GM21367 (cell line): ENCODE results near the gene RBM17.
"Not testable (repeated sequence)": the region's sequence is repeated elsewhere in the genome, so short reads cannot be mapped to it uniquely, and the experiment has no call there.

Source experiments
- ATAC-seq: cut with Tn5 transposase; IDR thresholded peaks from one replicate; pipeline ENCODE4 v1.9.1; 2021; ENCODE audit not compliant: unreplicated experiment

RBM17 gene

DNA sequence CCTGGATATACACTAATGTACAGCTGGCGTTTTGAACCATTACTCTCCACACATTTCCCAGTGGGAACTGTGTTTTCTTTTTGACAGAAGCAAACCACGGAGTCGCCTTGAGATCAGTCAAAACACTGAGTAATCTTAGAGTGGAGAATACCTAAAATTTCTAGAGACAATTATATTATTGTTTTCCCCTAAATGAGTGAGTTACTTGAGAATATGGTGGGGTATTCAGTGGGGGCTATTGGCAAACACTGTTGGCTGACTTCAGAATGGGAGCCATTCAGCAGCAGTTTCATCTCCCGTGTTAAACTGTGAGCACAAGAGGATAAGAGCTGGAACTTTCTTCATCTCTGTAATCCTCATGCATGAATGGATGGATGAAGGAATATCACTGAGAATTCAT is 32.9 kb upstream of the RBM17 start:
- no peak for ATAC-seq

DNA sequence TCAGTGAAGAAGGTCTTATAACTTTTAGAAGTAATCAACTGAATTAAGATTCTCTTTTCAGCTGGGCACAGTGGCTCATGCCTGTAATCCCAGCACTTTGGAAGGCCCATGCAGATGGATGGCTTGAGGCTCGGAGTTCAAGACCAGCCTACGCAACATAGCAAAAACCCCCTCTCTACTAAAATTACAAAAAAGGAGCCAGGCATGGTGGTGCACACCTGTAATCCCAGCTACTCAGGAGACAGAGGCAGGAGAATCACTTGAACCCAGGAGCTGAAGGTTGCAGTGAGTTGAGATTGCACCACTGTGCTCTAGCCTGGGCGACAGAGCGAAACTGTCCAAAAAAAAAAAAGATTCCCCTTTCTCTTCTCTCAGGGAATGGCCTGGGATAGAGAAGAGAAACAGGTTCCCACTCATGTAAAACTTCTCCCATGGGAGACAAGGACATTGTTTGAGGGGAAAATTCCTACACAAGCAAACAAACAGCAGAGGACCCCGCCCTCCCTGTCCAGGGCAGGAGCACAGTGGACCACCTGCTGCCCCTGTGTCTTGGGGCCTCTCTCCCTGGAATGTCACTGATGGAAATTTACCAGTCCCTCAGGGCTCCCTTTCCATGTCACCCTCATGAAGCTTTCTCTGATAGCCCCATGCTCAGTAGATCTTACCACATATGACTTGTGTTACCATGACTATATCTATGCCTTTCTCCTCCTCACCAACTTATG is 32.3 kb upstream of the RBM17 start:
- ATAC-seq = no peak

- ATAC-seq = no peak
These were observed 30.0 kb upstream of the RBM17 start for GRCh38 chr10:6058682-6059475.

DNA sequence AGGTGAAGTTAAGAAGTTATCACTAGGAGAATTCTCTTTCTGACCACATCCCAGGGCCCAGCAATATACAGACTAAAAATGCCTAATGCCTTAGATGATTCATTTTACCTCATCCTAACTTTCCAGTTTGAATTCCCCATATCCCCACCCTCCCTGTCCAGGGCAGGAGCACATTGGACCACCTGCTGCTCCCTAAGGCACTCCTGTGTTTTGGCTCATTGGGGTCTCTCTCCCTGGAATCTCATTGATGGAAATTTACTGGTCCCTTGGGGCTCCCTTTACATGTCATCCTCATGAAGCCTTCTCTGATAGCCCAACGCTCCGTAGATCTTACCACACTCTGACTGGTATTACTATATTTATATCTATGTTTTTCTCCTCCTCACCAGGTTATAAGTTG is 29.3 kb upstream of the RBM17 start:
- no peak for ATAC-seq

DNA sequence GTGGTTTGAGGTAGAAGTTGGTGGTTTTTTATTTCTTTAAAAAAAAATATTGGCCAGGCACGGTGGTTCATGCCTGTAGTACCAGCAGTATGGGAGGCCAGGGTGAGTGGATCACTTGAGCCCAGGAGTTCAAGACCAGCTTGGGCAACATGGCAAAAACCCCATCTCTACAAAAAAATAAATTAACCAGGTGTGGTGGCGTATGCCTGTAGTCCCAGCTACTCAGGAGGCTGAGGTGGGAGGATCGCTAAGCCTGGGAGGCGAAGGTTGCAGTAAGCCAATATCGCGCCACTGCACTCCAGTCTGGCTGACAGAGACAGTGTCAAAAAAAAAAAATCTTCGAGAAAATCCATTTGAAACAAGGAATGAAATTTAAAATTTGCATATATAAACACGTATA is 27.8 kb upstream of the RBM17 start:
- ATAC-seq = no peak

DNA sequence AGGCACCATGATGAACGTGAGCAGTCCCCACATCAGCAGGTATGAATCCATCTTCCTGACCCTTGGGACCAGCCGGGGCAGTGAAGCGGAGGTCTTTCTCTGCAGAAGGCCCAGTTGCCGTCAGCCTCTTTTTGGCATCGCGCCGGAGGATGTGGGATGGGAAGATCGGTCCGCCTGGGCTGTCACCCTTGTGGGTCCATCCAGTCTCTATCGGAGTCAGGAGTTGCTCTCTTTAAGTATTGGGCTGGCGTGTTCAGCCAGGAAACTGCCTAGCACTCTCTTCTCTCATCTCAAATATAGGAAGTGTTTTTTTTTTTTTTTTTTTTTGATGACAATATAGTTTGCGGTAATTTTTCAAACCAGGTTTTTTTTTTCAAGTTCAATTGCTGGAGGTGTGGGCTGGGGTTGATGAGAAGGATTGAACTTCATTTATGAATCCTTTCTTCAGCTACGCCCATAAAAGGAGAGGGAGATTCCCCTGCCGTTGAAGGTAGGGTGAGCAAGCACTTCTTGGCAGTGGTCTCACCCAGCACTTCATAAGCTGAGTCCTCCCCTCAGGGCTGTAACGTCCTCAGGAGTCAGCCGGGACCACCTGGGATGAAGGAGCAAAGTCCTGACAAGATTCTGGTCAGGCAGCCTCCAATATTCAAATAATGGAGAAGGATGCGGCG is 26.6 kb upstream of the RBM17 start, which contains the start of gene IL2RA:
Gene IL2RA, minus strand, starts transcription at position 267 of the 671 bp plus-strand sequence. Its CDS starts 216 bp downstream, at position 51.
- ATAC-seq = no peak

DNA sequence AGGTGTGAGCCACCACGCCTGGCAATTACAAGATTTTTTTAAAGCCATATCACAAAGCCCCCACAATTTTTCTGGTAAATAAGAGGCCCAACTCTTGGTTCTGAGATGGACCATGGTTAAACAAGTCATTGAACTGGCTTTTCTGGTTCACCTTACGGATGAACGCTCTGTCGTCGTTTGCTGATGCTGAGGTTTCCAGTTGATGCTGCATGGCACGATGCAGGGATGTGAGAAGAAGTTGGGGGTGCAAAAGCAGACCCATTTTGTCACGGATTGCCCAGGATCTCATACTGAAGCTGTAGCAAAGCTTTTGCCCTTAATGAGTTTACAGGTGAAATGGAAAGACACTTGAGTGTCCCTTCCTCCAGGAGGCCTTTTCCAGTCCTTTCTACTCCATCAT is 24.7 kb upstream of the RBM17 start:
- no peak for ATAC-seq

DNA sequence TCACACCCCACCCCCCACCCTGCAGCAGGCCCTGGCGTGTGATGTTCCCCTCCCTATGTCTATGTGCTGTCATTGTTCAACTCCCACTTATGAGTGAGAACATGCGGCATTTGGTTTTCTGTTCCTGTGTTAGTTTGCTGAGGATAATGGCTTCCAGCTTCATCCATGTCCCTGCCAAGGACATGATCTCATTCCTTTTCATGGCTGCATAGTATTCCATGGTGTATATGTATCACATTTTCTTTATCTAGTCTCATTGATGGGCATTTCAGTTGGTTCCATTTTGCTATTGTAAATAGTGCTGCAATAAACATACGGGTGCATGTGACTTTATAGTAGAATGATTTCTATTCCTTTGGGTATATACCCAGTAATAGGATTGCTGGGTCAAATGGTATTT is 24.1 kb upstream of the RBM17 start:
- ATAC-seq = not testable (repeated sequence)

DNA sequence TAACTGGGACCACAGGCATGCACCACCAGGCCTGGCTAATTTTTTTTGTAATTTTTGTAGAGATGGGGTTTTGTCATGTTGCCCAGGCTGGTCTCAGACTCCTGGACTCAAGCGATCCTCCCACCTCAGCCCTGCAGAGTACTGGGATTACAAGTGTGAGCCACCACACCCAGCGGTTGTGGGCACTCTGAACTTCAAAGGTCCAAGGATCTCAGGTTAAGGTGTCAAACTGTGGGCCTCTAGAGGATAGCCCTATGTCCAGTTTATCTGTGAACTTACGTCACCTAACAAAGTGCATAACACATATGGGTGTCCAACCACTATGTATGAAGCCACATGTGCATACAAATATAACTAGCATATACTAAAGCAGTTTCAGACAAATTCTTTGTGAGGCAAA is 23.4 kb upstream of the RBM17 start:
- ATAC-seq = no peak

GRCh38 chr10:6065835-6066234 is 23.0 kb upstream of the RBM17 start:
- ATAC-seq = no peak

- ATAC-seq = no peak
These were observed 21.4 kb upstream of the RBM17 start for GRCh38 chr10:6067457-6067856.

DNA sequence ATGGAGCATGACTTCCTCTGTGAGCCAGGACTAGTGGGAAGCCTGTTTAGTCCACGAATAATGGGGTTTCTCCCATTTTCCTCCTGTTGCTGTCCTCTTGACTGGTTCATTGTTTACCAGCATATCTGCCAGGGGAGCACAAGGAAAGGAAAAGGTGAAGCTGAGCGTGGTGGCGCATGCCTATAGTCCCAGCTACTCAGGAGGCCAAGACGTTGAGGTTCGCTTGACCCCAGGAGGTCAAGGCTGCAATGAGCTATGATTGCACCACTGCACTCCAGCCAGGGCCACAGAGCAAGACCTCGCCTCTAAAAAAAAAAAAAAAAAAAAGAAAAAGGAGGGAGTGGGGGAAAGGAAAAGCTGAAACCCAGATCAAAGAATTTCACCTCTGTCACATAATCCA is 20.8 kb upstream of the RBM17 start:
- ATAC-seq = no peak

DNA sequence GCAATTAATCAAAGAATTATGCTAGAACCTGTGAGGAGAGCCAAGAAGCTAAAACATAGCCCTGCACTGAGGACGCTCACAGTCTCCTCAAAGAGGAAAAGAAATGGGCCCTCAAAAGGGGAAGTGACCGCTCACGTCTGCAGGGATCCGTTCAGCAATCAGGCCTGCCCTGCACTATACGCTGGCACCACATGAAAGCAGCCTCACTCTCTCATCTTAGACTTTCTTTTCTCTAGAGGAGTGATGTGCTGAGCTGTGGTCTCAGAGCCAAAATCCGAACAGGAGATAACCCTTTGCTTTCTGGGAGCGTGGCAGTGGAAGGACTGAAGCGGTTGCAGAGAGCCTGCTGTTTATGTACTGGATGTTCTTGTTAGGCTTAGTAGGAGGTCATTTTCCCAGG is 20.4 kb upstream of the RBM17 start:
- ATAC-seq = peak; percentile 44

DNA sequence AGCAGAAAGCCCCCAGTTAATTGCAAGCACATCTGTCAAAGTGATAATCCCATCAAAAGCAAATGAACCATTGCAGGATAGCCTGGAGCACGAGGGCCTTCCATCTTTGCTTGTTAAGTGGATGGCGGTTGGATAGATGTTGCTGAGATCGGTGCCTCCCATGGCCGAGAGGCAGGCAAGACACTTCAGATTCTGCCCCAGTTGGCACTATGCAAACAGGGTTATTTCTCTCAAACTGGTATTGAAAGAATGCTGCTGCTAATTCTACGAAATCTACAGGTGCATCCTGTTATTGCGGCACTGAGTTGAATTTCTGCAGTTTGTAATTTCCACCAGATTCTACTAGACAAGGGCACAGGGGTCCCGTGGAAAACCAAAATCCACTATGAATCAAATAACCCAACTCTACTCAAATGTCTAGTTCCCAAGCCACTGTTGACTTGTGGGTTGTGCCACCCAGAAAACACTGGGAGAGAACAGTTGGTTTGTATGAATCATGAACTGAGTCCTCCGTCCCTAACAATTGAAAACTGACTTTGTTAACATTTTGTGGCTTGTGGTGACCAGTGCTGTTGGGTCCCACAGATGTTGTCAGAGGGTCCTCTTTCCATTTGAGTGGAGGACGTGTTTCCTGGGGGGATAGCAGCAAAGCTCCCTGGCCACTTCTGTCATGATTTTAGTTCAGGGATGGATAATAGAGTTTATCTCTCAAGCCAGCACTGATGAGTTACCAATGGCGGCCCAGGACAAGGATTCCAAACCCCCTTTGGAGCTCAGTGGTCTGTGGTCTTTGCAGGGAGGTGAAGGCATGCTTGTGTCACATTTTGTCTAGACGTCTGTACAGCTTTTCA is 19.5 kb upstream of the RBM17 start:
- ATAC-seq = no peak

DNA sequence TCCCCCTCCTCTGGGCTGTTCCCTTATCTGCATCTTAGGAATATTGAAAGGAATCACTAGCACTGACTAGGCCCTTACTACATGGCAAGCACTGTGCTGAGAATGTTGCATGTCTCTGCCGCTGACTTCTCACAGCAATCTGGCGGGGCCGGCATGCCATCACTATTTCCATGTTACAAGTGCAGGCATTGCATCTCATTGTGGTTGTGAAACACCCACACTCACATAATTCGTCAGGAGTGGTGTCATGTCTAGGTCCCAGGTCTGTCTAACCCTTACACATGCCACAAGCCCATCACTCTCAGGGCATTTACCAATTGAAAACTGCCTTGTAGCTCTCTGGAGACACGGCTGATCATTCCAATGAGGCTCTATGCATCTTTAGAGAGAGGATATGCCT is 18.2 kb upstream of the RBM17 start:
- ATAC-seq = no peak

GRCh38 chr10:6071181-6072175 is 17.4 kb upstream of the RBM17 start:
- ATAC-seq = no peak

- ATAC-seq = no peak
These were observed 16.5 kb upstream of the RBM17 start for GRCh38 chr10:6072215-6072934.

GRCh38 chr10:6074489-6075301 is 14.1 kb upstream of the RBM17 start:
- no peak for ATAC-seq
